WTC11 (cell line): ENCODE measurements around the gene TFF1. TPM values are rescaled to one million over a fixed set of nuclear protein-coding genes. Genes with fewer than 3 reads are reported as not detected.

ENCODE experiments used
- ATAC-seq: fragments of 200-7000 bp; cut with Tn5 transposase; 2 replicates; pipeline ENCODE4 v1.10.0; 2021; ENCODE audit warnings: mild to moderate bottlenecking, moderate library complexity
- CTCF ChIA-PET: fragments of 300-600 bp; sonication (Branson Sonifier 250); formaldehyde crosslinking; loops from one replicate; lab custom pipeline; 2021; ENCODE audit warnings: antibody characterized with exemption; lab: Charles Lee
- POLR2A ChIA-PET: fragments of 350-600 bp; sonication (Branson Sonifier 250); formaldehyde crosslinking; loops from one replicate; lab custom pipeline; 2021; ENCODE audit warnings: antibody characterized with exemption; lab: Charles Lee
- DNase-seq: peaks from one replicate; pipeline ENCODE4 v3.0.0; 2021; ENCODE audit warnings: low spot score
- H3K27ac Mint-ChIP-seq: 2 replicates; pipeline ENCODE4 v1.8.0; 2021; ENCODE audit warnings: mixed read lengths
- H3K27me3 Mint-ChIP-seq: 2 replicates; pipeline ENCODE4 v1.8.0; 2021; ENCODE audit warnings: low read depth, mild to moderate bottlenecking, moderate library complexity, mixed read lengths
- H3K36me3 Mint-ChIP-seq: 2 replicates; pipeline ENCODE4 v1.8.0; 2021; ENCODE audit warnings: mixed read lengths
- H3K4me1 Mint-ChIP-seq: 2 replicates; pipeline ENCODE4 v1.8.0; 2022; ENCODE audit warnings: mixed read lengths
- H3K4me3 Mint-ChIP-seq: 2 replicates; pipeline ENCODE4 v1.8.0; 2021; ENCODE audit warnings: mild to moderate bottlenecking, moderate library complexity, mixed read lengths
- H3K9me3 Mint-ChIP-seq: 2 replicates; pipeline ENCODE4 v1.8.0; 2021; ENCODE audit warnings: mixed read lengths
- EMX1 ChIP-seq: fragments of 250-450 bp; sonication (Bioruptor Pico); IDR thresholded peaks from 2 replicates; pipeline ENCODE4 v1.8.0; 2021; ENCODE audit warnings: mild to moderate bottlenecking
- IRF2 ChIP-seq: sonication (generic); formaldehyde crosslinking; IDR thresholded peaks from 2 replicates; pipeline ENCODE4 v1.8.0; 2022; ENCODE audit warnings: low read depth, missing genetic modification reagents, borderline replicate concordance
- NR3C1 ChIP-seq: sonication (generic); formaldehyde crosslinking; conservative IDR thresholded peaks from 2 replicates; pipeline ENCODE4 v1.8.1; 2023; ENCODE audit warnings: low read depth, mild to moderate bottlenecking, missing genetic modification reagents
- TEAD1 ChIP-seq: sonication (generic); formaldehyde crosslinking; IDR thresholded peaks from 2 replicates; pipeline ENCODE4 v1.8.0; 2022; ENCODE audit warnings: mild to moderate bottlenecking, missing genetic modification reagents
- ZNF263 ChIP-seq: sonication (generic); formaldehyde crosslinking; IDR thresholded peaks from 2 replicates; pipeline ENCODE4 v1.8.1; 2022; ENCODE audit warnings: low read depth, mild to moderate bottlenecking, moderate library complexity, missing genetic modification reagents
- total RNA-seq: library from RNA; stranded (reverse); gene quantifications from 3 replicates; pipeline ENCODE4 v1.2.3, GENCODE V29; 2021
- TF ChIP-seq, protein P1 (sequence below): sonication (generic); formaldehyde crosslinking; IDR thresholded peaks from 2 replicates; pipeline ENCODE4 v1.8.0; 2023; ENCODE audit warnings: missing genetic modification reagents, mild to moderate bottlenecking, borderline replicate concordance
- TF ChIP-seq, protein P2 (sequence below): fragments of 250-450 bp; sonication (Bioruptor Pico); IDR thresholded peaks from 2 replicates; pipeline ENCODE4 v1.9.0; 2021; ENCODE audit warnings: mild to moderate bottlenecking
- TF ChIP-seq, protein P3 (sequence below): fragments of 250-450 bp; sonication (Bioruptor Pico); IDR thresholded peaks from 2 replicates; pipeline ENCODE4 v1.9.0; 2021; ENCODE audit warnings: mild to moderate bottlenecking, borderline replicate concordance
- TF ChIP-seq, protein P4 (sequence below): sonication (generic); formaldehyde crosslinking; IDR thresholded peaks from 2 replicates; pipeline ENCODE4 v1.8.1; 2022; ENCODE audit warnings: mild to moderate bottlenecking, moderate library complexity, missing genetic modification reagents
- TF ChIP-seq, protein P5 (sequence below): fragments of 250-450 bp; sonication (Bioruptor Pico); IDR thresholded peaks from 2 replicates; pipeline ENCODE4 v1.8.0; 2021; ENCODE audit warnings: mild to moderate bottlenecking
- TF ChIP-seq, protein P6 (sequence below): sonication (generic); formaldehyde crosslinking; conservative IDR thresholded peaks from 2 replicates; pipeline ENCODE4 v1.8.1; 2023; ENCODE audit warnings: mild to moderate bottlenecking, low read depth, missing genetic modification reagents, moderate library complexity

The TFF1 gene
- total RNA-seq, 1 experiment from 2014 or later: 0.81 TPM

DNA sequence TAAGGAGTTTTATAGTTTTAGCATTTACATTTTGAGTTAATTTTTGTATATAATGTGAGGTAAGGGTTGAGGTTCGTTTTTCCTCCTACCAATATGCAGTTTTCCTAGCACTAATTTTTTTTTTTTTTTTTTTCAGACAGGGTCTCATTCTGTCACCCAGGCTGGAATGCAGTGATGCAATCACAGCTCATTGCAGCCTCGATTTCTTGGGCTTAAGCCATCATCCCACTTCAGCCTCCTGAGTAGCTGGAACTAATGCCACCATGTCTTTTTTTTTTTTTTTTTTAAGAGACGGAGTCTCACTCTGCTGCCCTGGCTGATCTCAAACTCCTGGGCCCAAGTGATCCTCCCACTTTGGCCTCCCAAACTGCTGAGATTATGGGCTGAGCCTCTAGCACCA, 34.8 kb upstream of the TFF1 start (continued):
- TF ChIP-seq, protein P1, sequence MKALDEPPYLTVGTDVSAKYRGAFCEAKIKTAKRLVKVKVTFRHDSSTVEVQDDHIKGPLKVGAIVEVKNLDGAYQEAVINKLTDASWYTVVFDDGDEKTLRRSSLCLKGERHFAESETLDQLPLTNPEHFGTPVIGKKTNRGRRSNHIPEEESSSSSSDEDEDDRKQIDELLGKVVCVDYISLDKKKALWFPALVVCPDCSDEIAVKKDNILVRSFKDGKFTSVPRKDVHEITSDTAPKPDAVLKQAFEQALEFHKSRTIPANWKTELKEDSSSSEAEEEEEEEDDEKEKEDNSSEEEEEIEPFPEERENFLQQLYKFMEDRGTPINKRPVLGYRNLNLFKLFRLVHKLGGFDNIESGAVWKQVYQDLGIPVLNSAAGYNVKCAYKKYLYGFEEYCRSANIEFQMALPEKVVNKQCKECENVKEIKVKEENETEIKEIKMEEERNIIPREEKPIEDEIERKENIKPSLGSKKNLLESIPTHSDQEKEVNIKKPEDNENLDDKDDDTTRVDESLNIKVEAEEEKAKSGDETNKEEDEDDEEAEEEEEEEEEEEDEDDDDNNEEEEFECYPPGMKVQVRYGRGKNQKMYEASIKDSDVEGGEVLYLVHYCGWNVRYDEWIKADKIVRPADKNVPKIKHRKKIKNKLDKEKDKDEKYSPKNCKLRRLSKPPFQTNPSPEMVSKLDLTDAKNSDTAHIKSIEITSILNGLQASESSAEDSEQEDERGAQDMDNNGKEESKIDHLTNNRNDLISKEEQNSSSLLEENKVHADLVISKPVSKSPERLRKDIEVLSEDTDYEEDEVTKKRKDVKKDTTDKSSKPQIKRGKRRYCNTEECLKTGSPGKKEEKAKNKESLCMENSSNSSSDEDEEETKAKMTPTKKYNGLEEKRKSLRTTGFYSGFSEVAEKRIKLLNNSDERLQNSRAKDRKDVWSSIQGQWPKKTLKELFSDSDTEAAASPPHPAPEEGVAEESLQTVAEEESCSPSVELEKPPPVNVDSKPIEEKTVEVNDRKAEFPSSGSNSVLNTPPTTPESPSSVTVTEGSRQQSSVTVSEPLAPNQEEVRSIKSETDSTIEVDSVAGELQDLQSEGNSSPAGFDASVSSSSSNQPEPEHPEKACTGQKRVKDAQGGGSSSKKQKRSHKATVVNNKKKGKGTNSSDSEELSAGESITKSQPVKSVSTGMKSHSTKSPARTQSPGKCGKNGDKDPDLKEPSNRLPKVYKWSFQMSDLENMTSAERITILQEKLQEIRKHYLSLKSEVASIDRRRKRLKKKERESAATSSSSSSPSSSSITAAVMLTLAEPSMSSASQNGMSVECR (CRISPR knock-in tag): no peak
- TF ChIP-seq, protein P2, sequence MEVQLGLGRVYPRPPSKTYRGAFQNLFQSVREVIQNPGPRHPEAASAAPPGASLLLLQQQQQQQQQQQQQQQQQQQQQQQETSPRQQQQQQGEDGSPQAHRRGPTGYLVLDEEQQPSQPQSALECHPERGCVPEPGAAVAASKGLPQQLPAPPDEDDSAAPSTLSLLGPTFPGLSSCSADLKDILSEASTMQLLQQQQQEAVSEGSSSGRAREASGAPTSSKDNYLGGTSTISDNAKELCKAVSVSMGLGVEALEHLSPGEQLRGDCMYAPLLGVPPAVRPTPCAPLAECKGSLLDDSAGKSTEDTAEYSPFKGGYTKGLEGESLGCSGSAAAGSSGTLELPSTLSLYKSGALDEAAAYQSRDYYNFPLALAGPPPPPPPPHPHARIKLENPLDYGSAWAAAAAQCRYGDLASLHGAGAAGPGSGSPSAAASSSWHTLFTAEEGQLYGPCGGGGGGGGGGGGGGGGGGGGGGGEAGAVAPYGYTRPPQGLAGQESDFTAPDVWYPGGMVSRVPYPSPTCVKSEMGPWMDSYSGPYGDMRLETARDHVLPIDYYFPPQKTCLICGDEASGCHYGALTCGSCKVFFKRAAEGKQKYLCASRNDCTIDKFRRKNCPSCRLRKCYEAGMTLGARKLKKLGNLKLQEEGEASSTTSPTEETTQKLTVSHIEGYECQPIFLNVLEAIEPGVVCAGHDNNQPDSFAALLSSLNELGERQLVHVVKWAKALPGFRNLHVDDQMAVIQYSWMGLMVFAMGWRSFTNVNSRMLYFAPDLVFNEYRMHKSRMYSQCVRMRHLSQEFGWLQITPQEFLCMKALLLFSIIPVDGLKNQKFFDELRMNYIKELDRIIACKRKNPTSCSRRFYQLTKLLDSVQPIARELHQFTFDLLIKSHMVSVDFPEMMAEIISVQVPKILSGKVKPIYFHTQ (CRISPR knock-in tag): no peak
- TF ChIP-seq, protein P3, sequence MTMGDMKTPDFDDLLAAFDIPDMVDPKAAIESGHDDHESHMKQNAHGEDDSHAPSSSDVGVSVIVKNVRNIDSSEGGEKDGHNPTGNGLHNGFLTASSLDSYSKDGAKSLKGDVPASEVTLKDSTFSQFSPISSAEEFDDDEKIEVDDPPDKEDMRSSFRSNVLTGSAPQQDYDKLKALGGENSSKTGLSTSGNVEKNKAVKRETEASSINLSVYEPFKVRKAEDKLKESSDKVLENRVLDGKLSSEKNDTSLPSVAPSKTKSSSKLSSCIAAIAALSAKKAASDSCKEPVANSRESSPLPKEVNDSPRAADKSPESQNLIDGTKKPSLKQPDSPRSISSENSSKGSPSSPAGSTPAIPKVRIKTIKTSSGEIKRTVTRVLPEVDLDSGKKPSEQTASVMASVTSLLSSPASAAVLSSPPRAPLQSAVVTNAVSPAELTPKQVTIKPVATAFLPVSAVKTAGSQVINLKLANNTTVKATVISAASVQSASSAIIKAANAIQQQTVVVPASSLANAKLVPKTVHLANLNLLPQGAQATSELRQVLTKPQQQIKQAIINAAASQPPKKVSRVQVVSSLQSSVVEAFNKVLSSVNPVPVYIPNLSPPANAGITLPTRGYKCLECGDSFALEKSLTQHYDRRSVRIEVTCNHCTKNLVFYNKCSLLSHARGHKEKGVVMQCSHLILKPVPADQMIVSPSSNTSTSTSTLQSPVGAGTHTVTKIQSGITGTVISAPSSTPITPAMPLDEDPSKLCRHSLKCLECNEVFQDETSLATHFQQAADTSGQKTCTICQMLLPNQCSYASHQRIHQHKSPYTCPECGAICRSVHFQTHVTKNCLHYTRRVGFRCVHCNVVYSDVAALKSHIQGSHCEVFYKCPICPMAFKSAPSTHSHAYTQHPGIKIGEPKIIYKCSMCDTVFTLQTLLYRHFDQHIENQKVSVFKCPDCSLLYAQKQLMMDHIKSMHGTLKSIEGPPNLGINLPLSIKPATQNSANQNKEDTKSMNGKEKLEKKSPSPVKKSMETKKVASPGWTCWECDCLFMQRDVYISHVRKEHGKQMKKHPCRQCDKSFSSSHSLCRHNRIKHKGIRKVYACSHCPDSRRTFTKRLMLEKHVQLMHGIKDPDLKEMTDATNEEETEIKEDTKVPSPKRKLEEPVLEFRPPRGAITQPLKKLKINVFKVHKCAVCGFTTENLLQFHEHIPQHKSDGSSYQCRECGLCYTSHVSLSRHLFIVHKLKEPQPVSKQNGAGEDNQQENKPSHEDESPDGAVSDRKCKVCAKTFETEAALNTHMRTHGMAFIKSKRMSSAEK: no peak
- TF ChIP-seq ZNF263: no peak

DNA sequence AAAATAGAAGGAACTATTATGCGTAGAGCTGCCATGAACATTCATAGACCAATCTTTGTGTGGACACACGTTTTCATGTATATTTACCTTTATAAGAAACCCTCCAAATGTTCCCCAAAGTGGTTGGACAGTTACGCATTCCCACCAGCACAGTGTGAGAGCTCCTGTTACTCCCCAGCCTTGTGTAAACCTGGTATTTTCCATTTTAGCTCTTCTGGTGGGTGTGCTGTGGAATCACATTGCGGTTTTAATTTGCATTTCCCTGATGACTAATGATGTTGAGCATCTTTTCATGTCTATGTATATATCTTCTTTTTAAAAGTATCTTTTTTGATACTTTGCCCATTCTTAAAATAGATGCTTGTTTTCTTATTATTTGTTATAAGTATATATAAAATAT, 34.2 kb upstream of the TFF1 start:
- POLR2A ChIA-PET: no interaction called here
- H3K4me3 Mint-ChIP-seq: no peak overlapping the region
- peaks cover 7% of the 10 kb centered on the region for H3K36me3 Mint-ChIP-seq
- DNase-seq: no peak
- 0 out of 2 replicates have a peak, but pooled peaks cover 3% of the 10 kb centered on the region for H3K27me3 Mint-ChIP-seq
- CTCF ChIA-PET: no interaction called here
- ATAC-seq: no peak
- H3K27ac Mint-ChIP-seq: no peak overlapping the region
- H3K9me3 Mint-ChIP-seq: peaks cover 10% of the 10 kb centered on the region
- H3K4me1 Mint-ChIP-seq: no peaks in the 10 kb centered on the region
- TF ChIP-seq IRF2 (no peak), TEAD1 (CRISPR knock-in tag) (no peak), NR3C1 (CRISPR knock-in tag) (no peak), EMX1 (CRISPR knock-in tag) (no peak)
- TF ChIP-seq, protein P2 (CRISPR knock-in tag): no peak
- TF ChIP-seq, protein P4, sequence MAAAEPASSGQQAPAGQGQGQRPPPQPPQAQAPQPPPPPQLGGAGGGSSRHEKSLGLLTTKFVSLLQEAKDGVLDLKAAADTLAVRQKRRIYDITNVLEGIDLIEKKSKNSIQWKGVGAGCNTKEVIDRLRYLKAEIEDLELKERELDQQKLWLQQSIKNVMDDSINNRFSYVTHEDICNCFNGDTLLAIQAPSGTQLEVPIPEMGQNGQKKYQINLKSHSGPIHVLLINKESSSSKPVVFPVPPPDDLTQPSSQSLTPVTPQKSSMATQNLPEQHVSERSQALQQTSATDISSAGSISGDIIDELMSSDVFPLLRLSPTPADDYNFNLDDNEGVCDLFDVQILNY (CRISPR knock-in tag): no peak
- TF ChIP-seq, protein P5, sequence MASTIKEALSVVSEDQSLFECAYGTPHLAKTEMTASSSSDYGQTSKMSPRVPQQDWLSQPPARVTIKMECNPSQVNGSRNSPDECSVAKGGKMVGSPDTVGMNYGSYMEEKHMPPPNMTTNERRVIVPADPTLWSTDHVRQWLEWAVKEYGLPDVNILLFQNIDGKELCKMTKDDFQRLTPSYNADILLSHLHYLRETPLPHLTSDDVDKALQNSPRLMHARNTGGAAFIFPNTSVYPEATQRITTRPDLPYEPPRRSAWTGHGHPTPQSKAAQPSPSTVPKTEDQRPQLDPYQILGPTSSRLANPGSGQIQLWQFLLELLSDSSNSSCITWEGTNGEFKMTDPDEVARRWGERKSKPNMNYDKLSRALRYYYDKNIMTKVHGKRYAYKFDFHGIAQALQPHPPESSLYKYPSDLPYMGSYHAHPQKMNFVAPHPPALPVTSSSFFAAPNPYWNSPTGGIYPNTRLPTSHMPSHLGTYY (CRISPR knock-in tag): no peak
- TF ChIP-seq, protein P6, sequence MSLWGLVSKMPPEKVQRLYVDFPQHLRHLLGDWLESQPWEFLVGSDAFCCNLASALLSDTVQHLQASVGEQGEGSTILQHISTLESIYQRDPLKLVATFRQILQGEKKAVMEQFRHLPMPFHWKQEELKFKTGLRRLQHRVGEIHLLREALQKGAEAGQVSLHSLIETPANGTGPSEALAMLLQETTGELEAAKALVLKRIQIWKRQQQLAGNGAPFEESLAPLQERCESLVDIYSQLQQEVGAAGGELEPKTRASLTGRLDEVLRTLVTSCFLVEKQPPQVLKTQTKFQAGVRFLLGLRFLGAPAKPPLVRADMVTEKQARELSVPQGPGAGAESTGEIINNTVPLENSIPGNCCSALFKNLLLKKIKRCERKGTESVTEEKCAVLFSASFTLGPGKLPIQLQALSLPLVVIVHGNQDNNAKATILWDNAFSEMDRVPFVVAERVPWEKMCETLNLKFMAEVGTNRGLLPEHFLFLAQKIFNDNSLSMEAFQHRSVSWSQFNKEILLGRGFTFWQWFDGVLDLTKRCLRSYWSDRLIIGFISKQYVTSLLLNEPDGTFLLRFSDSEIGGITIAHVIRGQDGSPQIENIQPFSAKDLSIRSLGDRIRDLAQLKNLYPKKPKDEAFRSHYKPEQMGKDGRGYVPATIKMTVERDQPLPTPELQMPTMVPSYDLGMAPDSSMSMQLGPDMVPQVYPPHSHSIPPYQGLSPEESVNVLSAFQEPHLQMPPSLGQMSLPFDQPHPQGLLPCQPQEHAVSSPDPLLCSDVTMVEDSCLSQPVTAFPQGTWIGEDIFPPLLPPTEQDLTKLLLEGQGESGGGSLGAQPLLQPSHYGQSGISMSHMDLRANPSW: no peak
- TF ChIP-seq, all 79 proteins: peak for 0
